Embryonic facial prominence (tissue), 1 donor: ENCODE results near the gene PABPC1L.

Source experiments
- DNase-seq: peaks from one replicate; pipeline ENCODE4 v3.0.0-alpha.2; 2016; ENCODE audit errors: extremely low spot score

The PABPC1L gene

GRCh38 chr20:44942264-44942973, 32.6 kb downstream of the PABPC1L start:
- DNase-seq, result no peak

GRCh38 chr20:44943828-44944227, 34.0 kb downstream of the PABPC1L start:
- DNase-seq, result no peak

- no peak for DNase-seq
These were observed 35.4 kb downstream of the PABPC1L start for GRCh38 chr20:44945261-44945660.

GRCh38 chr20:44946271-44946852, 36.5 kb downstream of the PABPC1L start:
- no peak for DNase-seq

GRCh38 chr20:44948107-44948506, 38.2 kb downstream of the PABPC1L start:
- no peak for DNase-seq

GRCh38 chr20:44948513-44948912, 38.7 kb downstream of the PABPC1L start:
- DNase-seq, result no peak

GRCh38 chr20:44950368-44950767, 40.5 kb downstream of the PABPC1L start:
- no peak for DNase-seq

- DNase-seq, result no peak
These were observed 42.9 kb downstream of the PABPC1L start for GRCh38 chr20:44952731-44953130.

- DNase-seq, result no peak
These were observed 44.4 kb downstream of the PABPC1L start for GRCh38 chr20:44954211-44954610.

GRCh38 chr20:44955270-44955669, 45.4 kb downstream of the PABPC1L start:
- DNase-seq, result no peak

- no peak for DNase-seq
These were observed 46.5 kb downstream of the PABPC1L start for GRCh38 chr20:44956410-44956809.

GRCh38 chr20:44958276-44958675, 48.4 kb downstream of the PABPC1L start:
- no peak for DNase-seq

GRCh38 chr20:44959082-44959637, 49.3 kb downstream of the PABPC1L start:
- no peak for DNase-seq

GRCh38 chr20:44959638-44960102, 49.8 kb downstream of the PABPC1L start:
- no peak for DNase-seq

- peak; percentile 80 for DNase-seq
These were observed 50.4 kb downstream of the PABPC1L start, which contains the start of gene TOMM34 for GRCh38 chr20:44960103-44960852. Gene TOMM34 (minus strand): TSS chr20:44960397. CDS start chr20:44960333, 64 bp downstream.

GRCh38 chr20:44961011-44961869, 51.4 kb downstream of the PABPC1L start:
- DNase-seq, result no peak

- DNase-seq, result no peak
These were observed 52.0 kb downstream of the PABPC1L start for GRCh38 chr20:44961870-44962267.

- DNase-seq, result no peak
These were observed 52.6 kb downstream of the PABPC1L start for GRCh38 chr20:44962483-44962882.

GRCh38 chr20:44963325-44964215, 53.7 kb downstream of the PABPC1L start:
- DNase-seq, result no peak

- no peak for DNase-seq
These were observed 55.8 kb downstream of the PABPC1L start for GRCh38 chr20:44965651-44966029.
